ENCODE data around the gene EFHC1.

The EFHC1 gene

DNA sequence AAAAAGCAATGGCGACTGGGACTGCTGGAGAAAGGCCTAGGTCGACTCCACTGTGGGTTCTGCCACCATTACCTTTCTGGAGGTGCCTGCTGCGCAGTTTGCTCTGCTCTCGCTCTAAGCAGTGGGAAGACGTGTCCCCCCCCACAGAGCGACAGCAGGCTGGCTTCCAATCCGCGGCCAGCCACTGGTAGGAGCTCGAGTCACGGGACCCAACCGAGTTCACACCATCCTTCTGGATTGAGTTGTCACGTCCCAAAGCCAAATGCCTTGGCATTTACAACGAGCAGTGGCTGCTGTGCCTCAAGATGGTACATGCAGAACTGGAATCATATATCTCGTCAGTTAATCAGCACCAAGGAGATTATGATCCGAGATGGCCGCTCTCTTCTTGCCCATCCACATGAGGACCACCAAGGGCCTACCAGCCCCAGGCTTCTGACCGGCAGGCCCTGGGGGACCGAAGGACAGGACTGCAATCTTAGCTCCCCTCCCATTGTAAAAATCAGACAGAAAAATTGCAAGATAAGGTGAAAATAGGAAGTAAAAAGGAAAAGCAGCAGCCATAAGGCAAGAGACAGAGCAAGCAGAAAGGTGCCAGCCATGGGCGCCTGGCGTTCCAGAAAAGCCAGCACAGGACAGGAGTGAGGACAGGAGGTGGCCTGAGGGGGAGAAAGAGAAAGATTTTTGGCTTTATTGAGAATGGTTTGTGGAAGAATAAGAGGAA is 82.3 kb downstream of the EFHC1 start:
- TF ChIP-seq EZH2phosphoT487 (IDR thresholded peaks at IDR 0.05; ENCODE audit: low read length), result no peak
- TF ChIP-seq, protein P1, sequence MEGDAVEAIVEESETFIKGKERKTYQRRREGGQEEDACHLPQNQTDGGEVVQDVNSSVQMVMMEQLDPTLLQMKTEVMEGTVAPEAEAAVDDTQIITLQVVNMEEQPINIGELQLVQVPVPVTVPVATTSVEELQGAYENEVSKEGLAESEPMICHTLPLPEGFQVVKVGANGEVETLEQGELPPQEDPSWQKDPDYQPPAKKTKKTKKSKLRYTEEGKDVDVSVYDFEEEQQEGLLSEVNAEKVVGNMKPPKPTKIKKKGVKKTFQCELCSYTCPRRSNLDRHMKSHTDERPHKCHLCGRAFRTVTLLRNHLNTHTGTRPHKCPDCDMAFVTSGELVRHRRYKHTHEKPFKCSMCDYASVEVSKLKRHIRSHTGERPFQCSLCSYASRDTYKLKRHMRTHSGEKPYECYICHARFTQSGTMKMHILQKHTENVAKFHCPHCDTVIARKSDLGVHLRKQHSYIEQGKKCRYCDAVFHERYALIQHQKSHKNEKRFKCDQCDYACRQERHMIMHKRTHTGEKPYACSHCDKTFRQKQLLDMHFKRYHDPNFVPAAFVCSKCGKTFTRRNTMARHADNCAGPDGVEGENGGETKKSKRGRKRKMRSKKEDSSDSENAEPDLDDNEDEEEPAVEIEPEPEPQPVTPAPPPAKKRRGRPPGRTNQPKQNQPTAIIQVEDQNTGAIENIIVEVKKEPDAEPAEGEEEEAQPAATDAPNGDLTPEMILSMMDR (IDR thresholded peaks at IDR 0.05; ENCODE audit: low read length), result no peak
- TF ChIP-seq EZH2 (optimal IDR thresholded peaks at IDR 0.05; ENCODE audit: low read depth, low read length), result no peak
- Histone ChIP-seq H3K27ac (ENCODE audit: low read length) (peak overlapping the region; percentile 9; the same call in 1 of the 2 replicates), H3K9ac (ENCODE audit: low read length) (no peak overlapping the region), H2AFZ (ENCODE audit: low read length) (no peak overlapping the region), H3K9me2 (replicated peaks; ENCODE audit: insufficient read depth, low read length) (no peaks in the 10 kb centered on the region), H3F3A (ENCODE audit: insufficient read depth, low read length) (peaks cover 60% of the 10 kb centered on the region), H3K4me2 (ENCODE audit: low read depth, low read length) (no peak overlapping the region), H4K20me1 (ENCODE audit: insufficient read depth, low read length) (no peaks in the 10 kb centered on the region), H3K79me2 (ENCODE audit: low read length) (peaks cover 54% of the 10 kb centered on the region), H3K36me3 (replicated peaks; ENCODE audit: insufficient read depth, low read length) (peaks cover 36% of the 10 kb centered on the region), H3K27me3 (replicated peaks; ENCODE audit: insufficient read depth, low read length) (no peaks in the 10 kb centered on the region), H3K4me3 (ENCODE audit: low read length) (no peak overlapping the region), H3K9me3 (replicated peaks; ENCODE audit: insufficient read depth, low read length) (no peaks in the 10 kb centered on the region), H3K4me1 (ENCODE audit: low read length) (peaks cover 49% of the 10 kb centered on the region)
- DNase-seq, result no peak

DNA sequence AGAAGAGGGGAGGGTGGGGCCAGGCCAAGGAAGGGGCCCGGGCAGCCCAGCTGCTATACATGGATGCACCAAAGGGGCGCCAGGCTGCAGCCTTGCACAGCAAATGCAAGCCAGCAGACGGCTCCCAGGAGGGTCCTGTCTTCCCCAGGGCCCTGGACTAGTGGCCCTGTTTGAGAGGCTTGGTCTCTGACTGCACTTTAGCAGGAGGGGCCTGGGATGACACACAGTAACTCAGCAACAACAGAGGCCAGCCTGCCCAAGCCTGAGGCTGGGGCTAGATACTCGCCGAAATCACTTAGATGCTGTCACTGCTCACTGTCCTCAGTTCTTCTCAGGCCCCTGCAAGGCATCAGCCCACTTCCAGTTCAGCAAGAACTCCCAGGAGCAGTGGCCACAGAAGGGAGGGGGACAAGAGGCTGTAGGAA is 83.2 kb downstream of the EFHC1 start:
- DNase-seq, result no peak
- peaks cover 51% of the 10 kb centered on the region for H3F3A ChIP-seq (ENCODE audit: insufficient read depth, low read length)
- no peaks in the 10 kb centered on the region for H3K9me3 ChIP-seq (replicated peaks; ENCODE audit: insufficient read depth, low read length)
- TF ChIP-seq EZH2 (optimal IDR thresholded peaks at IDR 0.05; ENCODE audit: low read depth, low read length) (no peak), EZH2phosphoT487 (IDR thresholded peaks at IDR 0.05; ENCODE audit: low read length) (no peak)
- TF ChIP-seq, protein P1 (IDR thresholded peaks at IDR 0.05; ENCODE audit: low read length), result no peak
- H3K4me1 ChIP-seq (ENCODE audit: low read length), result peaks cover 43% of the 10 kb centered on the region
- H3K4me3 ChIP-seq (ENCODE audit: low read length), result no peak overlapping the region
- no peaks in the 10 kb centered on the region for H3K9me2 ChIP-seq (replicated peaks; ENCODE audit: insufficient read depth, low read length)
- no peaks in the 10 kb centered on the region for H3K27me3 ChIP-seq (replicated peaks; ENCODE audit: insufficient read depth, low read length)
- H2AFZ ChIP-seq (ENCODE audit: low read length), result no peak overlapping the region
- H3K4me2 ChIP-seq (ENCODE audit: low read depth, low read length), result no peak overlapping the region
- no peaks in the 10 kb centered on the region for H4K20me1 ChIP-seq (ENCODE audit: insufficient read depth, low read length)
- no peak overlapping the region for H3K9ac ChIP-seq (ENCODE audit: low read length)
- peak overlapping the region; percentile 3; the same call in 1 of the 2 replicates for H3K27ac ChIP-seq (ENCODE audit: low read length)
- H3K79me2 ChIP-seq (ENCODE audit: low read length), result peaks cover 61% of the 10 kb centered on the region
- peaks cover 41% of the 10 kb centered on the region for H3K36me3 ChIP-seq (replicated peaks; ENCODE audit: insufficient read depth, low read length)

DNA sequence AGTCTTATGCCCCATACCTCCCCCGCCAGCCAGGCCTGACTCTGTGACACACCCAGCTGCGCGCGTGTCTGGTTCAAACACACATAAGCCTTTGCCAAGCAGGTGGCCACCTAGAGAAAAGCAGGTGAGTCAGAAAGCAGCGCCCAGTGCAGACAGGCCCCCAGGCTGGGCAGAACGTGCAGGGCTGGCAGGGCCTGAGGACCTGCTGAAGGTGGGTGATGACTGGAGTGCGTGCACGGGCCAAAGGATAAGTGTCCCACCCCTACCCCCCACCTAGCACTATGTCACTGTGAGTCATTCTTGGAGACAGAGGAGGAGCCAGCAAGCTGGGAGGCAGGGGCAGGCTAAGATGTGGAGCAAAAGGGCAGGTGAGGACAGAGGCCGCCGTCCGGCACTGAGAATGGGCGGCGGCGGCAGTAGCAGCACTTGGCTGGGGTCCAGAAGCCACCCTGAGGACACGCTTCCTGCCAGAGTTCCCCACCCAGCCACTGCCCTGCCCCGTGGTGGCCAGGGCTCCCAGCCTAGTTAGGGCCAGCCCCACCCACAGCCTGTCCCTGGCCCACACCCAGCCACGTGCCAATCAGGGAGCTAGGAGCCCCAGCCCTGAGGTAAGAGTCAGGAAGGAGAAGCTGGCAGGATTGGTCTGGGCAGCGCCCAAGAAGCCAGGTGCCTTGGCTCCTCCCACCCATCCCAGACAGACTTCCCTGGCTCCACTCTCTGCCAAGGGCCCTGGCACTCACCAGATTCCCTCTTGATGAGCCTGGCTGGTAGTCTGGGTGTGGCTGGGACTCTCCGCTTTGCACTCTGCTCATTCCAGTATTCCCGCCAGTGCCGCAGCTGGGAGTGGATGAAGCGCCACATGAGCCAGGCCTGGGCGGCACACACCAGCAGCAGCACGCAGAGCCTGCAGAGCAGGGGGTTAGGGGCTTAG is 84.0 kb downstream of the EFHC1 start:
- peaks cover 67% of the 10 kb centered on the region for H3K79me2 ChIP-seq (ENCODE audit: low read length)
- H3K36me3 ChIP-seq (replicated peaks; ENCODE audit: insufficient read depth, low read length), result peaks cover 45% of the 10 kb centered on the region
- no peak overlapping the region; the same call in 1 of the 2 replicates for H3K27ac ChIP-seq (ENCODE audit: low read length)
- TF ChIP-seq EZH2 (optimal IDR thresholded peaks at IDR 0.05; ENCODE audit: low read depth, low read length) (no peak), EZH2phosphoT487 (IDR thresholded peaks at IDR 0.05; ENCODE audit: low read length) (no peak)
- TF ChIP-seq, protein P1 (IDR thresholded peaks at IDR 0.05; ENCODE audit: low read length), result no peak
- no peaks in the 10 kb centered on the region for H3K9me2 ChIP-seq (replicated peaks; ENCODE audit: insufficient read depth, low read length)
- no peaks in the 10 kb centered on the region for H4K20me1 ChIP-seq (ENCODE audit: insufficient read depth, low read length)
- peaks cover 45% of the 10 kb centered on the region for H3F3A ChIP-seq (ENCODE audit: insufficient read depth, low read length)
- no peak for DNase-seq
- H3K4me3 ChIP-seq (ENCODE audit: low read length), result no peak overlapping the region
- H2AFZ ChIP-seq (ENCODE audit: low read length), result no peak overlapping the region
- no peak overlapping the region for H3K4me2 ChIP-seq (ENCODE audit: low read depth, low read length)
- H3K4me1 ChIP-seq (ENCODE audit: low read length), result peaks cover 37% of the 10 kb centered on the region
- H3K27me3 ChIP-seq (replicated peaks; ENCODE audit: insufficient read depth, low read length), result no peaks in the 10 kb centered on the region
- no peak overlapping the region for H3K9ac ChIP-seq (ENCODE audit: low read length)
- H3K9me3 ChIP-seq (replicated peaks; ENCODE audit: insufficient read depth, low read length), result no peaks in the 10 kb centered on the region
